Erythroblast (primary cell): Measurements from ENCODE around the gene SYTL4.
A peak's percentile ranks its signal among the peaks of the same experiment; 100 is the strongest.

Experiments used
- DNase-seq, 2 experiments: peaks; one replicate each; lab custom pipeline; 2025; lab: John Stamatoyannopoulos, UW
- GATA1 ChIP-seq: IDR thresholded peaks from 2 replicates; pipeline ENCODE4 v1.6.1; 2011; ENCODE audit warnings: low read depth, mild to moderate bottlenecking, control low read depth, low read length, moderate library complexity
- POLR2A ChIP-seq: IDR thresholded peaks from 2 replicates; pipeline ENCODE4 v1.6.1; 2011; ENCODE audit warnings: mild to moderate bottlenecking, low read length

SYTL4 gene

GRCh38 chrX:100680756-100681155 lies 51.2 kb downstream of the SYTL4 start:
- no peak for DNase-seq
- TF ChIP-seq POLR2A (no peak), GATA1 (no peak)

- DNase-seq, result no peak
Measured at GRCh38 chrX:100677611-100678181, 54.2 kb downstream of the SYTL4 start.

GRCh38 chrX:100674705-100675104 lies 57.2 kb downstream of the SYTL4 start:
- DNase-seq, result peak in 1 of 2 experiments; percentile 10
- TF ChIP-seq GATA1 (no peak), POLR2A (no peak)

More at GRCh38 chrX:100677611-100678181, 54.2 kb downstream of the SYTL4 start:
- TF ChIP-seq GATA1 (no peak), POLR2A (no peak)

GRCh38 chrX:100673397-100673953 lies 58.4 kb downstream of the SYTL4 start:
- DNase-seq, result no peak
- TF ChIP-seq GATA1 (no peak), POLR2A (no peak)

- DNase-seq, result no peak
- TF ChIP-seq POLR2A, result no peak
- no peak for TF ChIP-seq GATA1
Measured at GRCh38 chrX:100672966-100673365, 59.0 kb downstream of the SYTL4 start.

- no peak for TF ChIP-seq POLR2A
- TF ChIP-seq GATA1, result no peak
Measured at GRCh38 chrX:100663642-100664041, 68.3 kb downstream of the SYTL4 start.

GRCh38 chrX:100662796-100663195 lies 69.1 kb downstream of the SYTL4 start:
- DNase-seq, result no peak
- TF ChIP-seq POLR2A, result no peak
- TF ChIP-seq GATA1, result no peak

More at GRCh38 chrX:100663642-100664041, 68.3 kb downstream of the SYTL4 start:
- no peak for DNase-seq

- TF ChIP-seq POLR2A (no peak), GATA1 (no peak)
- no peak for DNase-seq
Measured at GRCh38 chrX:100662170-100662569, 69.8 kb downstream of the SYTL4 start.

GRCh38 chrX:100659431-100660137 lies 72.3 kb downstream of the SYTL4 start:
- no peak for DNase-seq
- TF ChIP-seq GATA1 (no peak), POLR2A (no peak)

- TF ChIP-seq GATA1 (no peak), POLR2A (no peak)
- DNase-seq, result no peak
Measured at GRCh38 chrX:100658941-100659381, 73.0 kb downstream of the SYTL4 start.

- peak; percentile 21 to 24 for DNase-seq
- TF ChIP-seq POLR2A, result no peak
- TF ChIP-seq GATA1, result no peak
Measured at GRCh38 chrX:100654261-100654660, 77.7 kb downstream of the SYTL4 start.

- no peak for TF ChIP-seq POLR2A
- no peak for TF ChIP-seq GATA1
- DNase-seq, result no peak
Measured at GRCh38 chrX:100652266-100652665, 79.7 kb downstream of the SYTL4 start.

GRCh38 chrX:100650841-100651240 lies 81.1 kb downstream of the SYTL4 start:
- DNase-seq, result no peak
- TF ChIP-seq POLR2A (no peak), GATA1 (no peak)

- TF ChIP-seq GATA1 (no peak), POLR2A (no peak)
Measured at GRCh38 chrX:100649550-100650356, 82.2 kb downstream of the SYTL4 start.

More at GRCh38 chrX:100649550-100650356, 82.2 kb downstream of the SYTL4 start:
- DNase-seq, result no peak
